Mesenchymal stem cell (in vitro differentiated cells and primary cell): ENCODE data around the gene APCDD1.

Experiments
- DNase-seq: peaks from one replicate; pipeline ENCODE4 v3.0.0-alpha.2; 2013
- H2AFZ ChIP-seq: one replicate; pipeline ENCODE4 v1.6.1; 2013; ENCODE audit warnings: low read depth, mild to moderate bottlenecking, control low read depth, inconsistent platforms, low read length, moderate library complexity
- H2AK5ac ChIP-seq: 2 replicates; pipeline ENCODE4 v1.6.1; 2013; ENCODE audit warnings: low read length, moderate library complexity, mild to moderate bottlenecking, inconsistent platforms; ENCODE audit not compliant: severe bottlenecking
- H2BK120ac ChIP-seq: one replicate; pipeline ENCODE4 v1.6.1; 2013; ENCODE audit warnings: low read depth, mild to moderate bottlenecking, inconsistent platforms, low read length, moderate library complexity
- H2BK12ac ChIP-seq, 2 experiments: one replicate each; pipeline ENCODE4 v1.6.1; 2013; ENCODE audit warnings: inconsistent platforms in 2 of 2, low read length in 2 of 2, mild to moderate bottlenecking in 2 of 2, moderate library complexity in 2 of 2, control low read depth in 1 of 2
- H2BK15ac ChIP-seq: one replicate; pipeline ENCODE4 v1.6.1; 2013; ENCODE audit warnings: mild to moderate bottlenecking, low read depth, inconsistent platforms; ENCODE audit not compliant: poor library complexity, severe bottlenecking
- H2BK5ac ChIP-seq: 2 replicates; pipeline ENCODE4 v1.6.1; 2013; ENCODE audit warnings: low read depth, mild to moderate bottlenecking, low read length, control low read depth, inconsistent platforms; ENCODE audit not compliant: poor library complexity, severe bottlenecking
- H3K14ac ChIP-seq, 2 experiments: one replicate each; pipeline ENCODE4 v1.6.1; 2013; ENCODE audit warnings: inconsistent platforms in 2 of 2, low read length in 2 of 2, control low read depth in 1 of 2, mild to moderate bottlenecking in 1 of 2, moderate library complexity in 1 of 2
- H3K18ac ChIP-seq, 2 experiments: one replicate each; pipeline ENCODE4 v1.6.1; 2013; ENCODE audit warnings: inconsistent platforms in 2 of 2, low read length in 2 of 2, control low read depth in 1 of 2, low read depth in 1 of 2, mild to moderate bottlenecking in 1 of 2
- H3K23ac ChIP-seq, 2 experiments: one replicate each; pipeline ENCODE4 v1.6.1; 2013; ENCODE audit warnings: inconsistent platforms in 2 of 2, low read length in 2 of 2, mild to moderate bottlenecking in 2 of 2, moderate library complexity in 2 of 2, control low read depth in 1 of 2
- H3K27ac ChIP-seq: 2 replicates; pipeline ENCODE4 v1.5.1; 2013; ENCODE audit warnings: mild to moderate bottlenecking, moderate library complexity, low read length, control low read depth, inconsistent platforms; ENCODE audit not compliant: poor library complexity, severe bottlenecking
- H3K27me3 ChIP-seq, 2 experiments: 2 replicates each; pipeline versions ENCODE4 v1.6.1 to v1.7.0; 2013; ENCODE audit warnings: low read length in 2 of 2, mild to moderate bottlenecking in 2 of 2, moderate library complexity in 2 of 2, control low read depth in 1 of 2, inconsistent platforms in 1 of 2; ENCODE audit not compliant: control insufficient read depth in 1 of 2, insufficient read depth in 1 of 2
- H3K36me3 ChIP-seq, 2 experiments: 2 replicates each; pipeline versions ENCODE4 v1.6.1 to v1.7.0; 2013; ENCODE audit warnings: low read length in 2 of 2, control low read depth in 1 of 2, inconsistent platforms in 1 of 2, low read depth in 1 of 2, mild to moderate bottlenecking in 1 of 2; ENCODE audit not compliant: insufficient read depth in 2 of 2, control insufficient read depth in 1 of 2
- H3K4ac ChIP-seq, 2 experiments: one replicate each; pipeline ENCODE4 v1.6.1; 2013; ENCODE audit warnings: inconsistent platforms in 2 of 2, low read length in 2 of 2, mild to moderate bottlenecking in 2 of 2, moderate library complexity in 2 of 2, control low read depth in 1 of 2, low read depth in 1 of 2
- H3K4me1 ChIP-seq: 2 replicates; pipeline ENCODE4 v1.6.1; 2013; ENCODE audit warnings: low read depth, low read length, control low read depth; ENCODE audit not compliant: control insufficient read depth, insufficient read depth
- H3K4me2 ChIP-seq: 2 replicates; pipeline ENCODE4 v1.6.1; 2013; ENCODE audit warnings: low read length, mild to moderate bottlenecking, inconsistent platforms; ENCODE audit not compliant: poor library complexity, severe bottlenecking
- H3K4me3 ChIP-seq, 2 experiments: 2 replicates each; pipeline versions ENCODE4 v1.5.1 to v1.7.0; 2013; ENCODE audit warnings: low read length in 2 of 2, mild to moderate bottlenecking in 2 of 2, control low read depth in 1 of 2, low read depth in 1 of 2; ENCODE audit not compliant: insufficient read depth in 1 of 2
- H3K79me1 ChIP-seq: replicated peaks from 2 replicates; pipeline ENCODE4 v1.6.1; 2013; ENCODE audit warnings: mild to moderate bottlenecking, control low read depth, low read length, inconsistent platforms; ENCODE audit not compliant: poor library complexity, severe bottlenecking
- H3K9ac ChIP-seq: 2 replicates; pipeline ENCODE4 v1.7.0; 2013; ENCODE audit warnings: mild to moderate bottlenecking, low read length, moderate library complexity
- H3K9me3 ChIP-seq: 2 replicates; pipeline ENCODE4 v1.7.0; 2013; ENCODE audit warnings: mild to moderate bottlenecking, low read length; ENCODE audit not compliant: control insufficient read depth
- H4K8ac ChIP-seq: one replicate; pipeline ENCODE4 v1.6.1; 2013; ENCODE audit warnings: inconsistent platforms, mild to moderate bottlenecking, low read length, moderate library complexity
- H4K91ac ChIP-seq: one replicate; pipeline ENCODE4 v1.6.1; 2013; ENCODE audit warnings: mild to moderate bottlenecking, low read length, inconsistent platforms
- WGBS: methylation state at CpG from one replicate; pipeline ENCODE4 v1.1.7; 2013; ENCODE audit warnings: mixed read lengths; 5-methylcytosine and 5-hydroxymethylcytosine counted together

APCDD1 gene

DNA sequence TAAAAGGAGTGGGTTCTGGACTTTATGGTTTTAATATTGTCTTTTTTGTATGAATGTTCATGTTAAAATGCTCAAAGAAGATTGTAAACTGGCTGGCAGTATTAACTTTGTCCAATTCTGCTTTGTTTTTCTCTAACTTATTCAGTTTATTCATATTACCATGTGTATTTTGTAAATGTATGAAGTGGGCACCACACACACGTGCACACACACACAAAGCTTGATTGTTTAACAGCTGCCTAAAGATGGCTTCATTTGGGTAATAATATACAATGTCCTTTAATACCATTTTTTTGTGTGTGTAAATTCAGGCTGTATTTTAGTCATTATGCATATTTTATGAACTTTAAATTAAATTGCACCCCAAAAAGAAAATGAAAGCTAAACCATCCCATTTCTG, 11.4 kb upstream of the APCDD1 start:
- no peak overlapping the region for H3K27ac ChIP-seq
- H2AFZ ChIP-seq: no peak overlapping the region
- H3K4ac ChIP-seq: no peak overlapping the region
- H3K4me3 ChIP-seq: no peak overlapping the region
- H3K4me2 ChIP-seq: no peak overlapping the region
- no peaks in the 10 kb centered on the region for H3K4me1 ChIP-seq
- H3K27me3 ChIP-seq: peaks cover 30 to 64% of the 10 kb centered on the region in 2 experiments
- no peak overlapping the region for H3K14ac ChIP-seq
- H2AK5ac ChIP-seq: no peak overlapping the region
- no CpG with 5 or more reads among the region's 1 CpG for WGBS
- no peaks in the 10 kb centered on the region for H3K36me3 ChIP-seq
- no peak overlapping the region for H4K91ac ChIP-seq
- H2BK5ac ChIP-seq: no peak overlapping the region
- H2BK15ac ChIP-seq: no peak overlapping the region
- H2BK12ac ChIP-seq: no peak overlapping the region
- no peak overlapping the region for H3K18ac ChIP-seq
- H4K8ac ChIP-seq: no peak overlapping the region
- no peak overlapping the region for H3K9ac ChIP-seq
- DNase-seq: no peak
- no peak overlapping the region for H3K23ac ChIP-seq
- no peak overlapping the region for H2BK120ac ChIP-seq
- no peaks in the 10 kb centered on the region for H3K79me1 ChIP-seq
- no peaks in the 10 kb centered on the region for H3K9me3 ChIP-seq

DNA sequence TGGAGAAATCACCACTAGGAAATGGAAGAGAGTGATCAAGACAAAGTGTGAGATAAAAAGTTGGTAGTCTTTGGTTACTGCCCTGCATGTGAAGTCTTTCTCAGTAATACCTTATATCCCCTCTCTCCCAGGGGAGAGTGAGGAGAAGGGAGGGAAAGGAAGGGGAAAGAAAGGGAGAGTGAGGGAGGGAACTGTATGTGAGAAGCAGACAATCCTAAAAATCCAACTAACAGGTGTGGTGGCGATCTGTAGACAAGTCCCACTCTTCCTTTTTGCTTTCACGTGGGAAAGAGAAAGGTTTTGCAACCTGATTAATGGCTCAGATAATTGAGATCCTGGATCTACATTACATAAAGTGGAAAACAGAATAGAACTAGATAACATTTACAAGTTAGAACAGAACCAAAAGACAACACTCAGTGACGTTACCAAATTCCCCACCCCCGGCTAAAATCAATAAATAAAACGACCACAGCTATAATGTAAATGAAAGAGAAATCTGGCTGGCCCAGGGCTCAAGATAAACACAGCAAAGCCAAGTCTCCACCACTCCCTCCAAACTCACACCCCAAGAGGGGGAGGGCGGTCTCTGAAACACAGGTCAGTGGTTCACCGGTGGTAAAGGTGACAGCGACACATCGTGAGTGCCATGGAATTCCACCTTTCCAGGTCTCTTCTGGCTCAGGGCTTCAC, 10.0 kb upstream of the APCDD1 start:
- 43% methylated on average over 7 of the region's 9 CpGs for WGBS
- Histone ChIP-seq H3K79me1 (no peaks in the 10 kb centered on the region), H3K14ac (no peak overlapping the region), H2AK5ac (no peak overlapping the region), H3K27ac (no peak overlapping the region), H4K8ac (no peak overlapping the region), H3K18ac (no peak overlapping the region), H3K4me1 (no peaks in the 10 kb centered on the region), H2BK12ac (peak overlapping the region in 1 of 2 experiments; percentile 33), H2BK15ac (no peak overlapping the region), H3K23ac (no peak overlapping the region), H2AFZ (no peak overlapping the region), H3K4me2 (no peak overlapping the region), H2BK5ac (no peak overlapping the region), H2BK120ac (no peak overlapping the region), H3K27me3 (peaks cover 31 to 72% of the 10 kb centered on the region in 2 experiments), H3K36me3 (no peaks in the 10 kb centered on the region), H3K9me3 (no peaks in the 10 kb centered on the region), H4K91ac (no peak overlapping the region), H3K4ac (no peak overlapping the region), H3K9ac (no peak overlapping the region), H3K4me3 (no peak overlapping the region)
- no peak for DNase-seq

- H3K27ac ChIP-seq: no peak overlapping the region
- H3K9ac ChIP-seq: no peak overlapping the region
- no peaks in the 10 kb centered on the region for H3K79me1 ChIP-seq
- H2AFZ ChIP-seq: no peak overlapping the region
- H3K4me1 ChIP-seq: peaks cover 6% of the 10 kb centered on the region
- no peak overlapping the region for H4K91ac ChIP-seq
- no peak overlapping the region for H2BK15ac ChIP-seq
- no peak overlapping the region for H3K18ac ChIP-seq
- peaks cover 23 to 73% of the 10 kb centered on the region in 2 experiments for H3K27me3 ChIP-seq
- no peak overlapping the region for H2BK120ac ChIP-seq
- H3K4ac ChIP-seq: no peak overlapping the region
- no peak overlapping the region for H3K14ac ChIP-seq
- no peak overlapping the region for H3K4me3 ChIP-seq
- no peaks in the 10 kb centered on the region for H3K9me3 ChIP-seq
- 100% methylated on average over 2 of the region's 2 CpGs for WGBS
- no peaks in the 10 kb centered on the region for H3K36me3 ChIP-seq
- no peak overlapping the region for H3K4me2 ChIP-seq
- H2AK5ac ChIP-seq: no peak overlapping the region
- no peak overlapping the region for H4K8ac ChIP-seq
- H2BK5ac ChIP-seq: no peak overlapping the region
- DNase-seq: no peak
- H2BK12ac ChIP-seq: no peak overlapping the region
- no peak overlapping the region for H3K23ac ChIP-seq
These were observed 5.0 kb upstream of the APCDD1 start for GRCh38 chr18:10449396-10449795.

DNA sequence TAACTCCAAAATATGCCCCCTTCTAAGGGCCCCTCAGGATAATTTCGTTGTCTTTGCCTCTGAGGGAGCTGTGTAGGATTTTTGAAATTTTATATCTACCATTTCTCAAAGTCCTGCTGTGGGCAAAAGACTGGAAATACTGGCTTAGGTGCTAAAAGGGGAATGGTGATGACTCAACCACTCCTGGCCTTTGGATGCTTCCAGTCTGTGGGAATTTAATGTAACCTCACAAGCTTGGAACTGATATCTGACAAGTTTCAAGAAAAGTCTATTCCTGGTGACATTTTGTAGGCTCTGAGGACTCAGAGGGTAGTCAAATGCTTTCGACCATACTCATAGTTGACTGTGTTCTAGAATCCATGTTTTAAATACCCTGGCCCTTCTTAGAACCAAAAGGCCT, 3.4 kb upstream of the APCDD1 start:
- peaks cover 19 to 72% of the 10 kb centered on the region in 2 experiments for H3K27me3 ChIP-seq
- H3K4ac ChIP-seq: no peak overlapping the region
- no peak overlapping the region for H3K14ac ChIP-seq
- no peak overlapping the region for H3K9ac ChIP-seq
- H3K23ac ChIP-seq: no peak overlapping the region
- H4K8ac ChIP-seq: no peak overlapping the region
- H2BK120ac ChIP-seq: no peak overlapping the region
- no peak overlapping the region for H3K27ac ChIP-seq
- H3K4me1 ChIP-seq: peaks cover 15% of the 10 kb centered on the region
- H3K36me3 ChIP-seq: no peaks in the 10 kb centered on the region
- no peak overlapping the region for H3K4me2 ChIP-seq
- no peak overlapping the region for H3K4me3 ChIP-seq
- H2BK5ac ChIP-seq: no peak overlapping the region
- no peaks in the 10 kb centered on the region for H3K79me1 ChIP-seq
- no peak overlapping the region for H4K91ac ChIP-seq
- WGBS: 94% methylated on average over 1 of the region's 2 CpGs
- H2BK15ac ChIP-seq: no peak overlapping the region
- no peak overlapping the region for H2BK12ac ChIP-seq
- no peak overlapping the region for H3K18ac ChIP-seq
- H2AK5ac ChIP-seq: no peak overlapping the region
- H3K9me3 ChIP-seq: no peaks in the 10 kb centered on the region
- H2AFZ ChIP-seq: no peak overlapping the region
- DNase-seq: no peak
